Smooth muscle cell (in vitro differentiated cells): ENCODE measurements around the gene MMP21. TPM values are rescaled to one million over a fixed set of nuclear protein-coding genes. Genes with fewer than 3 reads are reported as not detected.

ENCODE experiments used
- DNase-seq: peaks from one replicate; lab custom pipeline; 2025; ENCODE audit not compliant: unreplicated experiment; lab: John Stamatoyannopoulos, UW
- H2AFZ ChIP-seq: fragments of 200-600 bp; sonication (generic); 2 replicates; pipeline ENCODE4 v1.6.0; 2016; ENCODE audit warnings: antibody characterized with exemption, low read depth, mild to moderate bottlenecking
- H3F3A ChIP-seq: fragments of 200-600 bp; sonication (generic); 2 replicates; pipeline ENCODE4 v1.6.0; 2017; ENCODE audit warnings: antibody characterized with exemption, low read depth
- H3K27ac ChIP-seq: fragments of 200-600 bp; sonication (generic); 2 replicates; pipeline ENCODE4 v1.5.1; 2016; ENCODE audit warnings: low read depth, mild to moderate bottlenecking
- H3K27me3 ChIP-seq: fragments of 200-600 bp; sonication (generic); 2 replicates; pipeline ENCODE4 v1.6.1; 2016; ENCODE audit warnings: low read depth, mild to moderate bottlenecking
- H3K36me3 ChIP-seq: fragments of 200-600 bp; sonication (generic); 2 replicates; pipeline ENCODE4 v1.5.1; 2016; ENCODE audit warnings: low read depth
- H3K4me1 ChIP-seq: fragments of 200-600 bp; sonication (generic); 2 replicates; pipeline ENCODE4 v1.5.1; 2016; ENCODE audit warnings: low read depth
- H3K4me2 ChIP-seq: fragments of 200-600 bp; sonication (generic); 2 replicates; pipeline ENCODE4 v1.6.0; 2016; ENCODE audit warnings: mild to moderate bottlenecking
- H3K4me3 ChIP-seq: fragments of 200-600 bp; sonication (generic); 2 replicates; pipeline ENCODE4 v1.5.1; 2016; ENCODE audit warnings: mild to moderate bottlenecking
- H3K79me2 ChIP-seq: fragments of 200-600 bp; sonication (generic); 2 replicates; pipeline ENCODE4 v1.6.0; 2016; ENCODE audit warnings: low read depth, mild to moderate bottlenecking
- H3K9ac ChIP-seq: fragments of 200-600 bp; sonication (generic); 2 replicates; pipeline ENCODE4 v1.6.0; 2016; ENCODE audit warnings: low read depth
- H3K9me3 ChIP-seq: fragments of 200-600 bp; sonication (generic); replicated peaks from 2 replicates; pipeline ENCODE4 v1.5.1; 2016; ENCODE audit warnings: low read depth
- H4K20me1 ChIP-seq: fragments of 200-600 bp; sonication (generic); 2 replicates; pipeline ENCODE4 v1.6.0; 2016; ENCODE audit warnings: low read depth
- WGBS: methylation state at CpG from one replicate; pipeline ENCODE4 v1.1.7; 2016; ENCODE audit warnings: low lambda C conversion rate; 5-methylcytosine and 5-hydroxymethylcytosine counted together
- polyA plus RNA-seq: library from polyadenylated mRNA; unstranded; fragments of >200 nt; fragmentation: Nextera tagmentation; extraction: Ambion mirVana; gene quantifications from 2 replicates; pipeline ENCODE4 v1.2.1, GENCODE V29; 2016
- total RNA-seq: library from RNA; depleted of rRNA; stranded (reverse); fragments of >200 nt; gene quantifications from 2 replicates; pipeline ENCODE4 v1.2.3, GENCODE V29; 2014
- TF ChIP-seq, protein P1 (sequence below): fragments of 200-600 bp; sonication (generic); IDR thresholded peaks from 2 replicates; pipeline ENCODE4 v1.5.1; 2017; ENCODE audit warnings: borderline replicate concordance, mild to moderate bottlenecking, antibody characterized with exemption; ENCODE audit not compliant: insufficient read depth, poor library complexity, severe bottlenecking

Gene MMP21
- total and polyA plus RNA-seq, 2 experiments from 2014 or later = not detected

DNA sequence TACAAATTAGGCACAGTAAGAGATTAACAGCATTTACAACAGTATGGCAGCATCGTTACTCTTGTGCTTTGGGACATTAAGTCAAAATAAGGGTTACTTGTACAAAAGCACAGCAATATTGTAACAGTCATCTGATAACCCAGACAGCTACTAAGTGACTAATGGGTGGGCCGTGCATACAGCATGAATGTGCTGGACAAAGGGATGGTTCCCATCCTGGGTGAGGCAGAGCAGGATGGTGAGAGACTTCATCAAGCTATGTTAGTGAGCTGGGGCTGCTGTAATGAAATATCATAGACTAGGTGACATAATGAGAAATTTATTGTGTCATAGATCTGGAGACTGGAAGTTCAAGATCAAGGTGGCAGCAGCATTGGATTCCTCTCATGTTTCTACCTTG, 30.7 kb downstream of the MMP21 start:
- H3K27ac ChIP-seq = no peak overlapping the region
- H4K20me1 ChIP-seq = no peaks in the 10 kb centered on the region
- H3K4me3 ChIP-seq = no peak overlapping the region
- WGBS = 95% methylated on average over 2 of the region's 2 CpGs
- DNase-seq = no peak
- H3F3A ChIP-seq = no peaks in the 10 kb centered on the region
- H3K4me1 ChIP-seq = no peaks in the 10 kb centered on the region
- H3K27me3 ChIP-seq = no peaks in the 10 kb centered on the region
- H3K9ac ChIP-seq = no peak overlapping the region
- no peaks in the 10 kb centered on the region for H3K9me3 ChIP-seq
- H3K79me2 ChIP-seq = no peaks in the 10 kb centered on the region
- H2AFZ ChIP-seq = no peak overlapping the region
- H3K36me3 ChIP-seq = peaks cover 27% of the 10 kb centered on the region
- TF ChIP-seq, protein P1, sequence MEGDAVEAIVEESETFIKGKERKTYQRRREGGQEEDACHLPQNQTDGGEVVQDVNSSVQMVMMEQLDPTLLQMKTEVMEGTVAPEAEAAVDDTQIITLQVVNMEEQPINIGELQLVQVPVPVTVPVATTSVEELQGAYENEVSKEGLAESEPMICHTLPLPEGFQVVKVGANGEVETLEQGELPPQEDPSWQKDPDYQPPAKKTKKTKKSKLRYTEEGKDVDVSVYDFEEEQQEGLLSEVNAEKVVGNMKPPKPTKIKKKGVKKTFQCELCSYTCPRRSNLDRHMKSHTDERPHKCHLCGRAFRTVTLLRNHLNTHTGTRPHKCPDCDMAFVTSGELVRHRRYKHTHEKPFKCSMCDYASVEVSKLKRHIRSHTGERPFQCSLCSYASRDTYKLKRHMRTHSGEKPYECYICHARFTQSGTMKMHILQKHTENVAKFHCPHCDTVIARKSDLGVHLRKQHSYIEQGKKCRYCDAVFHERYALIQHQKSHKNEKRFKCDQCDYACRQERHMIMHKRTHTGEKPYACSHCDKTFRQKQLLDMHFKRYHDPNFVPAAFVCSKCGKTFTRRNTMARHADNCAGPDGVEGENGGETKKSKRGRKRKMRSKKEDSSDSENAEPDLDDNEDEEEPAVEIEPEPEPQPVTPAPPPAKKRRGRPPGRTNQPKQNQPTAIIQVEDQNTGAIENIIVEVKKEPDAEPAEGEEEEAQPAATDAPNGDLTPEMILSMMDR = no peak
- no peak overlapping the region for H3K4me2 ChIP-seq

DNA sequence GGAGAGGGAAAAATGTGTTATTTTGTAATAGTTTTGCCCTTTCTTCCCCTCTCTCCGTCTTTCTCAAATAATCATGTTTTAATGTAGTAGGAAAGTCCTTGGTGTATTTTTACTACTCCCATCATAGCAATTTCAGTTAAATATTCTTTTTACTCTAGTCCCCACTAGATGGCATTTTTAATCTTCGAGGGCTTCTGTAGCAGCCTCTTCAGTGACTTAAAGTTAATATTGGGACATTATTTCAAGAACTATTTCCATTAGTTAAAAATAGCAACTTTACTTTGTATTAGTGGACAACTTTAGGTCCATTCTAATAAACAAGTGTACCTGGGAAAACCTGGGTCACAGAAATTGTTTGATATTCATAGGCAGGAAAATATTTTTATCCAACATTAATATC, 33.2 kb downstream of the MMP21 start:
- no peaks in the 10 kb centered on the region for H4K20me1 ChIP-seq
- H3F3A ChIP-seq = no peaks in the 10 kb centered on the region
- no peak overlapping the region for H3K4me3 ChIP-seq
- H3K27me3 ChIP-seq = no peaks in the 10 kb centered on the region
- H3K9ac ChIP-seq = no peak overlapping the region
- H3K27ac ChIP-seq = no peak overlapping the region
- H3K36me3 ChIP-seq = peaks cover 50% of the 10 kb centered on the region
- DNase-seq = no peak
- 82% methylated on average over 2 of the region's 2 CpGs for WGBS
- H3K4me2 ChIP-seq = no peak overlapping the region
- TF ChIP-seq, protein P1 = peak; percentile 15
- H2AFZ ChIP-seq = no peak overlapping the region
- no peaks in the 10 kb centered on the region for H3K4me1 ChIP-seq
- no peaks in the 10 kb centered on the region for H3K9me3 ChIP-seq
- H3K79me2 ChIP-seq = no peaks in the 10 kb centered on the region

DNA sequence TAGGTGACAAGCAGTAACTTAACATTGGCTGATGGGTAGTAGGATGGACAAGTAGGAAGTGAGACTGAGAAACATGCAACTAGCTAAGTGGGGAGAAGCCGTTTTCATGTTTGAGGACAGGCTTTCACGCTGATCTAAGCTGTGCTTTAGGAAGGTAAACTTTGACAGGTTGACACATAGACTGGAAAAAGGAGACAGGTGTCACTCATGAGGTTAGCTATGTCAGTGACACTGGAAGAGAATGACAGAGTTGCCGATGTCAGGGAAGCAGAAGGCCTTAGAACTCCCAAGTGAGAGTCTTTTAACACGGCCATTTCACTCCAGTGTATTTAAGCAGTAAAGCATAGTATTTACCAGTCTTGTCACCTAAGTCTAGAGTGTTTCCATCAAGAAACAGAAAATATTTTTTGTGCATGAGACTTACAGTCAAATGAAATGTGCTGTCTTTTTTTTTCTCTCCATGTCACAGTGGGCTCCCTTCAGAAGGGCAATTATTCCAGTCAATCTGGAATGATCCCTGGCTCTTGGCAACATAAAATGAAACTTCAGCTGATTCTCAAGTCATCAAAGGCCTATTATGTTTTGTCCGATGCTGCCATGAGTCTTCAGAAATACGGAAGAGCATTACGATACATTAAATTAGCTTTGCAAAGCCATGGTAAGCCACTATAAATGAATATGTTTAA, 35.5 kb downstream of the MMP21 start:
- 97% methylated on average over 7 of the region's 7 CpGs for WGBS
- H3K4me3 ChIP-seq = no peak overlapping the region
- no peak for DNase-seq
- no peaks in the 10 kb centered on the region for H3K27me3 ChIP-seq
- H3K9ac ChIP-seq = no peak overlapping the region
- no peaks in the 10 kb centered on the region for H3F3A ChIP-seq
- no peaks in the 10 kb centered on the region for H3K9me3 ChIP-seq
- no peak overlapping the region for H3K4me2 ChIP-seq
- peaks cover 37% of the 10 kb centered on the region for H3K36me3 ChIP-seq
- no peak overlapping the region for H2AFZ ChIP-seq
- peaks cover 4% of the 10 kb centered on the region for H4K20me1 ChIP-seq
- TF ChIP-seq, protein P1 = no peak
- no peak overlapping the region for H3K27ac ChIP-seq
- H3K79me2 ChIP-seq = no peaks in the 10 kb centered on the region
- no peaks in the 10 kb centered on the region for H3K4me1 ChIP-seq

DNA sequence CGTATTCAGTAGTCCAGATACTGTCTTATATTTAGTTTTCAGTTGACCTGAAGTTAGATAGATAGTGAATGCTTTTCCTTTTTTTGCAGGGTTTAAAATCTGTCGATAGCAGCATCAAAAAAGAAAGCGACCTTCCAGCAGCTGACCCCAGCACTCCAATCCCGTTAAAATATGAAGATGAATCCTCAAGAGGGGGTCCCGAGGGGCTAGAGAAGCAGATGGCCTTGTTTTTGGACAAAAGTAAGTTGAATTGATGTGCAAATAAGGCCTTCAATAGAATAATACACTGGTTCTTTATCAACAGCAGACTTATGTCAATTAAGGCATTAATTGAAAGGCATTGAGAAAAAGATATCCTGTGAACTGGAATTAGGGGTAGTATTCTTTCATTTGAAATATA, 37.4 kb downstream of the MMP21 start:
- no peak overlapping the region for H3K4me3 ChIP-seq
- TF ChIP-seq, protein P1 = no peak
- H3K27ac ChIP-seq = no peak overlapping the region
- no peak overlapping the region for H3K4me2 ChIP-seq
- 95% methylated on average over 5 of the region's 5 CpGs for WGBS
- no peaks in the 10 kb centered on the region for H3K4me1 ChIP-seq
- DNase-seq = no peak
- peaks cover 4% of the 10 kb centered on the region for H4K20me1 ChIP-seq
- no peaks in the 10 kb centered on the region for H3K9me3 ChIP-seq
- no peaks in the 10 kb centered on the region for H3K27me3 ChIP-seq
- H3K79me2 ChIP-seq = no peaks in the 10 kb centered on the region
- peaks cover 47% of the 10 kb centered on the region for H3K36me3 ChIP-seq
- no peak overlapping the region for H2AFZ ChIP-seq
- H3K9ac ChIP-seq = no peak overlapping the region
- no peaks in the 10 kb centered on the region for H3F3A ChIP-seq
